Mammary epithelial cell (primary cell): ENCODE results near the gene SIDT1.
A peak's percentile ranks its signal among the peaks of the same experiment; 100 is the strongest.

ENCODE experiments used
- CTCF ChIP-seq, 2 donors: IDR thresholded peaks in 1 of 2; conservative IDR thresholded peaks in 1 of 2; 2 replicates each; pipeline ENCODE4 v1.5.1; 2011 to 2012; ENCODE audit warnings: inconsistent platforms in 2 of 2, low read length in 2 of 2, mild to moderate bottlenecking in 2 of 2, control low read depth in 1 of 2, low read depth in 1 of 2; ENCODE audit not compliant: insufficient read depth in 1 of 2; ENCODE audit errors: extremely low read depth in 1 of 2
- EZH2 ChIP-seq: IDR thresholded peaks from 2 replicates; pipeline ENCODE4 v1.6.1; 2012; ENCODE audit warnings: low read length, inconsistent platforms, borderline replicate concordance

GRCh38 chr3:113535898-113536297 is 3.5 kb downstream of the SIDT1 start:
- TF ChIP-seq CTCF (conservative IDR thresholded peaks at IDR 0.05 in 1 of 2, IDR thresholded peaks at IDR 0.05 in 1 of 2; ENCODE audit: extremely low read depth in 1 of 2, insufficient read depth in 1 of 2, low read depth in 1 of 2, low read length in 2 of 2) (peak in 1 of 2 donors; percentile 4), EZH2 (no peak)
